Transverse colon (tissue), 4 donors: ENCODE measurements around the gene VPS51. TPM values are rescaled to one million over a fixed set of nuclear protein-coding genes. Genes with fewer than 3 reads are reported as not detected.

Experiments used
- DNase-seq: peaks from one replicate; pipeline ENCODE4 v3.0.0-alpha.2; 2019
- H3K27ac ChIP-seq, 4 donors: fragments of 200-600 bp; sonication (generic); 2 replicates each; pipeline ENCODE4 v1.5.1; 2016 to 2018; ENCODE audit warnings: inconsistent platforms in 4 of 4
- H3K27me3 ChIP-seq: fragments of 200-600 bp; sonication (generic); 2 replicates; pipeline ENCODE4 v1.5.1; 2017; ENCODE audit warnings: inconsistent platforms
- H3K36me3 ChIP-seq, 4 donors: fragments of 200-600 bp; sonication (generic); 2 replicates each; pipeline ENCODE4 v1.5.1; 2017 to 2019; ENCODE audit warnings: inconsistent platforms in 4 of 4
- H3K4me1 ChIP-seq, 4 donors: fragments of 200-600 bp; sonication (generic); 2 replicates each; pipeline ENCODE4 v1.5.1; 2017 to 2020; ENCODE audit warnings: inconsistent platforms in 4 of 4
- H3K4me3 ChIP-seq, 4 donors: fragments of 200-600 bp; sonication (generic); 1 replicate in 1 of 4; 2 replicates in 3 of 4; pipeline versions ENCODE4 v1.5.1 to v1.6.1; 2017 to 2019; ENCODE audit warnings: inconsistent platforms in 4 of 4
- H3K9me3 ChIP-seq, 2 donors: fragments of 200-600 bp; sonication (generic); 2 replicates each; pipeline ENCODE4 v1.5.1; 2017 to 2019; ENCODE audit warnings: inconsistent platforms in 2 of 2
- CTCF ChIP-seq, 5 experiments: fragments of 200-600 bp in 3 of 5; fragments of 450-650 bp in 2 of 5; sonication (generic) in 3 of 5; IDR thresholded peaks; 1 replicate in 2 of 5; 2 replicates in 3 of 5; pipeline ENCODE4 v1.5.1; 2016 to 2017; ENCODE audit warnings: antibody characterized with exemption in 5 of 5, inconsistent platforms in 3 of 5, mild to moderate bottlenecking in 2 of 5, moderate library complexity in 1 of 5
- EP300 ChIP-seq: sonication (generic); formaldehyde crosslinking; IDR thresholded peaks from one replicate; pipeline ENCODE4 v1.6.1; 2017; ENCODE audit warnings: antibody characterized with exemption, low read depth
- POLR2A ChIP-seq: fragments of 450-650 bp; IDR thresholded peaks from one replicate; pipeline ENCODE4 v1.6.1; 2016; ENCODE audit warnings: antibody characterized with exemption, mild to moderate bottlenecking, moderate library complexity
- POLR2AphosphoS5 ChIP-seq, 3 donors: sonication (generic); formaldehyde crosslinking; IDR thresholded peaks; one replicate each; pipeline ENCODE4 v1.6.1; 2016; ENCODE audit warnings: antibody characterized with exemption in 3 of 3
- WGBS, 2 donors: methylation state at CpG; one replicate each; pipeline ENCODE4 v1.1.5; 2018; ENCODE audit warnings: low coverage in 1 of 2; 5-methylcytosine and 5-hydroxymethylcytosine counted together
- in situ Hi-C, 4 donors: fragments of 200-750 bp; cut with MboI; loops; one replicate each; pipeline versions ENCODE4 v1.15.0 to v1.15.1; 2017; ENCODE audit warnings: low sequenced_read_pairs in 3 of 4, low pct_ligation_motif_present in 1 of 4, low pct_unique_long_range_greater_than_20kb in 1 of 4
- intact Hi-C: fragments of 100-400 bp; cut with DNase I; formaldehyde crosslinking; loops from one replicate; pipeline ENCODE4 v1.15.1; 2023; ENCODE audit warnings: low total_unique reads
- total RNA-seq, 4 donors: library from RNA; depleted of rRNA; stranded (reverse); fragments of >200 nt; gene quantifications; one replicate each; pipeline ENCODE4 v1.1.0, GENCODE V29; 2016

The VPS51 gene
- total RNA-seq, 4 donors from 2014 or later = 252 to 560 (median 437) TPM

- DNase-seq = no peak
- Histone ChIP-seq H3K36me3 (no peaks in the 10 kb centered on the region), H3K27ac (no peak overlapping the region), H3K9me3 (no peaks in the 10 kb centered on the region), H3K4me3 (no peak overlapping the region), H3K4me1 (no peaks in the 10 kb centered on the region), H3K27me3 (no peaks in the 10 kb centered on the region)
- in situ Hi-C loops (no loop called here), intact Hi-C loops (no loop called here)
- TF ChIP-seq CTCF (IDR thresholded peaks at IDR 0.05) (no peak), POLR2A (no peak), EP300 (no peak), POLR2AphosphoS5 (IDR thresholded peaks at IDR 0.05) (no peak)
- WGBS, 2 donors = 78% methylated on average over 10 of the region's 11 CpGs; no CpG with 5 or more reads in 1 of the 2 donors
These were observed 29.7 kb upstream of the VPS51 start for GRCh38 chr11:65066315-65066714.

GRCh38 chr11:65066805-65067291, 29.2 kb upstream of the VPS51 start:
- in situ Hi-C loops = no loop called here
- Histone ChIP-seq H3K9me3 (no peaks in the 10 kb centered on the region), H3K4me1 (no peaks in the 10 kb centered on the region), H3K27me3 (no peaks in the 10 kb centered on the region), H3K4me3 (no peak overlapping the region), H3K36me3 (no peaks in the 10 kb centered on the region), H3K27ac (no peak overlapping the region)
- WGBS, 2 donors = 86% methylated on average over 4 of the region's 4 CpGs; no CpG with 5 or more reads in 1 of the 2 donors
- intact Hi-C loops = no loop called here
- DNase-seq = no peak
- TF ChIP-seq POLR2A (no peak), CTCF (IDR thresholded peaks at IDR 0.05) (no peak), EP300 (no peak), POLR2AphosphoS5 (IDR thresholded peaks at IDR 0.05) (no peak)

DNA sequence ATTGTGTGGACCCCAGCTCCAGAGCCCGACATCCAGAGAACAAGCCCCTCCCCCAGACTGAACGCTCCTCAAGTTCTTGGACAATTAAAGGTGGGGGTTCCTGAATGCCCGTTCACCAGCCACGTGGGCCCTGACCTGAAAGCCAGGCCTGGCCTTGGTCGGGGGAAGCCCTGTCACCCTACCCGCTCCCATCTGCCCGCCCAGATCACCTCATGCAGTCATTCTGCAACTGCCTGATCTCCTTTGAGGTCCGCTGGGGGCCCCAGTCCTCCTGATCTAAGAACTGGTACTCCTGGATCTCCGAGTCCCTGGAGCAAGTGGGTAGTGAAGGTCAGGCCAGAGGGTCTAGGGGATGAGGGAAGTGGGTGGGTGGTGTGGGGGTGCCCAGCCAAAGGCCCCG, 28.6 kb upstream of the VPS51 start:
- Histone ChIP-seq H3K36me3 (no peaks in the 10 kb centered on the region), H3K4me1 (no peaks in the 10 kb centered on the region), H3K9me3 (no peaks in the 10 kb centered on the region), H3K27me3 (no peaks in the 10 kb centered on the region), H3K27ac (no peak overlapping the region), H3K4me3 (no peak overlapping the region)
- 76% methylated on average over 9 of the region's 10 CpGs; no CpG with 5 or more reads in 1 of the 2 donors for WGBS, 2 donors
- TF ChIP-seq POLR2AphosphoS5 (IDR thresholded peaks at IDR 0.05) = no peak
- TF ChIP-seq EP300 = no peak
- TF ChIP-seq POLR2A = no peak
- TF ChIP-seq CTCF (IDR thresholded peaks at IDR 0.05) = no peak
- intact Hi-C loops = no loop called here
- no peak for DNase-seq
- in situ Hi-C loops = no loop called here

GRCh38 chr11:65069217-65069616, 26.8 kb upstream of the VPS51 start:
- in situ Hi-C loops = no loop called here
- H3K36me3 ChIP-seq = no peaks in the 10 kb centered on the region
- 42% methylated on average over 9 of the region's 9 CpGs; no CpG with 5 or more reads in 1 of the 2 donors for WGBS, 2 donors
- no peak overlapping the region for H3K27ac ChIP-seq
- DNase-seq = no peak
- no peak for TF ChIP-seq EP300
- no peak for TF ChIP-seq POLR2A
- no peak for TF ChIP-seq CTCF (IDR thresholded peaks at IDR 0.05)
- no peak for TF ChIP-seq POLR2AphosphoS5 (IDR thresholded peaks at IDR 0.05)
- no peaks in the 10 kb centered on the region for H3K9me3 ChIP-seq
- H3K4me1 ChIP-seq = no peaks in the 10 kb centered on the region
- H3K27me3 ChIP-seq = no peaks in the 10 kb centered on the region
- intact Hi-C loops = no loop called here
- no peak overlapping the region for H3K4me3 ChIP-seq
